Dendritic cell treated with granulocyte-macrophage colony-stimulating factor and Interleukin-4, amounts not matched to agents 40 ng/mL and 50 ng/mL, for 4 days (primary cell): Measurements from ENCODE around the gene MEGF11.
"Not testable (repeated sequence)": the region's sequence is repeated elsewhere in the genome, so short reads cannot be mapped to it uniquely, and the experiment has no call there.

ENCODE experiments used
- H3K27ac Mint-ChIP-seq: one replicate; pipeline ENCODE4 v1.8.0; 2022; ENCODE audit warnings: mild to moderate bottlenecking, mixed read lengths
- H3K27me3 Mint-ChIP-seq: one replicate; pipeline ENCODE4 v1.8.0; 2022; ENCODE audit warnings: mild to moderate bottlenecking, mixed read lengths
- H3K36me3 Mint-ChIP-seq: one replicate; pipeline ENCODE4 v1.8.0; 2022; ENCODE audit warnings: low read depth, mixed read lengths
- H3K4me1 Mint-ChIP-seq: one replicate; pipeline ENCODE4 v1.8.0; 2022; ENCODE audit warnings: low read depth, mixed read lengths
- H3K4me3 Mint-ChIP-seq: one replicate; pipeline ENCODE4 v1.8.0; 2022; ENCODE audit warnings: mild to moderate bottlenecking, moderate library complexity, mixed read lengths
- H3K9me3 Mint-ChIP-seq: one replicate; pipeline ENCODE4 v1.8.0; 2022; ENCODE audit warnings: mixed read lengths
- intact Hi-C: fragments of 100-400 bp; cut with micrococcal nuclease; formaldehyde crosslinking; loops from one replicate; pipeline ENCODE4 v1.15.0; 2022

MEGF11 gene

DNA sequence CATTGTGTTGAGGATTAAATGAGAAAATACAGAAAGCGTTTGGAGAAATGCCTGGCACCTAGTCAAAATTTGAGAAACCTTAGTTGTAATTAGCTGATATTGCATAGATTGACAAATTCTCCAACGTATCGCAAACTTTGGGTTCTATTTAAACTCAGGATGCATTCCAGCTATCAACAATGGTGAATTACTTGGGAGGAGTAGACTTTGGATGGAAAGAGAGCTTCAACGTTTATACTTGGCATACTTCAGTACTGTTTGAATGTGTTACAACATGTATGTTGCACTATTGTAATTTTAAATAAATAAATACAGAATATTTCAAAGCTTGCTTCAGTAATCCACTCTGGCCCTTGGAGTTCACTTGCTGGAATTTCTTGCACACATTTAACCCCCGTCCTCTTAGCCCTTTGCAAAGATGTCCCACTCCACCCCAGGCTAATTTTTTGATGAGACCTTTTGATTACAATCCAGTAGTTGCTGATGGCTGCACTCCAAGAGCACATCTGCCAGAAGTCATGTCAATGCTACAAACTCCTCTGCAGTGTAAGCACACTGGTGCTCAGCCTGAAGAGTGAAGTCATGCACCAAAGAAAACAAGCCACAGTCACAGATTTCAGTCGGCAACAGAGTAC is 35.1 kb upstream of the MEGF11 start:
- no peaks in the 10 kb centered on the region for H3K9me3 Mint-ChIP-seq
- peaks cover 6% of the 10 kb centered on the region for H3K4me1 Mint-ChIP-seq
- H3K4me3 Mint-ChIP-seq = no peak overlapping the region
- H3K27ac Mint-ChIP-seq = no peak overlapping the region
- no peaks in the 10 kb centered on the region for H3K36me3 Mint-ChIP-seq
- intact Hi-C loops = loop anchor here (5.0 kb wide), 1 partner anchor 306 kb away; no protein-coding TSS in a partner anchor
- H3K27me3 Mint-ChIP-seq = peaks cover 3% of the 10 kb centered on the region

DNA sequence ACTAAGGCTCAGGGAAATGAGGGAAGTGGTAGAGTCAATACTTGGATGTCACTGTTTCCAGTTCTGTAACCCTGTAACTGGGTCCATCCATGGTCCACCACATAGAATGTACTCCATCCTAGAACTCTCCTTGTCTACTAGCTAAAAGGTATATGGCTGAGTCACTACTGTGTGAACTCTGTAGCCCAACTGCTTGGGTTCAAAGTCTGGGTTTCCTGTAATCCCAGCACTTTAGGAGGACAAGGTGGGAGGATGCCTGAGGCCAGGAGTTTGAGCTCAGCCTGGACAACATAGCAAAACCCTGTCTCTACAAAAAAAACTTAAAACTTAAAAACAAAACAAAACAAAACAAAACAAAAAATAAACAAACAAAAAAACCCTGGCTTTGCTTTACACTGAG is 34.5 kb upstream of the MEGF11 start:
- Mint-ChIP-seq H3K9me3 (no peaks in the 10 kb centered on the region), H3K4me3 (no peak overlapping the region), H3K27ac (no peak overlapping the region), H3K27me3 (peaks cover 3% of the 10 kb centered on the region), H3K4me1 (peaks cover 6% of the 10 kb centered on the region), H3K36me3 (no peaks in the 10 kb centered on the region)
- intact Hi-C loops = loop anchor here (5.0 kb wide), 1 partner anchor 306 kb away; no protein-coding TSS in a partner anchor

DNA sequence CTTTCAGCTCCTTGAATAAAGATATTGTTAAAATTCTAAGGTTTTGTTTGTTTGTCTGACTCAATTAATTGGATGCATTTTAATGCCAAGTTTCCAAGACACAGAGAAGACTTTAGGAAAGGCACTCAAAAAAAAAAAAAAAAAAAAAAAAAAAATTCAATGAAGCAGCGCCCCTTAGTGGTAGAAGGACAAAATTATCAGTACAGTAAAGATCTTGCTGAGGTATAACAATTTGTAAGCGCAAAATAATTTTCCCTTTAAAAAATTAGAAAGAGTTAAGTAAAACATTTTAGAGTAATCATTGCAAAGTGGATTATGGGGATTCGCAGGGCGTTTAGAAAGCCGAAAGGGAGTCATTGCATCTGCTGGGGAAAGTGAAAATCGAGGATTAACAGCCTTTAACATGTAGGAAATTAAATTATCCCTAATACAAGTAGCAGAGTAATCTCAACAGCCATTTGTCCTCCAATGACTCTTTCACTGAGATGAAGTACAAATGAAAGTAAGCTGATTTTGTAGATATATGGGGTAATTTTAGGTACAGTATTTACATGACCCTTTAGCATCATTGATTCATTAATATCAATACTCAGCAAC is 34.0 kb upstream of the MEGF11 start:
- intact Hi-C loops = loop anchor here (5.0 kb wide), 1 partner anchor 305 kb away; no protein-coding TSS in a partner anchor
- Mint-ChIP-seq H3K27me3 (peaks cover 3% of the 10 kb centered on the region), H3K4me1 (peaks cover 5% of the 10 kb centered on the region), H3K9me3 (no peaks in the 10 kb centered on the region), H3K36me3 (no peaks in the 10 kb centered on the region), H3K27ac (no peak overlapping the region), H3K4me3 (no peak overlapping the region)

DNA sequence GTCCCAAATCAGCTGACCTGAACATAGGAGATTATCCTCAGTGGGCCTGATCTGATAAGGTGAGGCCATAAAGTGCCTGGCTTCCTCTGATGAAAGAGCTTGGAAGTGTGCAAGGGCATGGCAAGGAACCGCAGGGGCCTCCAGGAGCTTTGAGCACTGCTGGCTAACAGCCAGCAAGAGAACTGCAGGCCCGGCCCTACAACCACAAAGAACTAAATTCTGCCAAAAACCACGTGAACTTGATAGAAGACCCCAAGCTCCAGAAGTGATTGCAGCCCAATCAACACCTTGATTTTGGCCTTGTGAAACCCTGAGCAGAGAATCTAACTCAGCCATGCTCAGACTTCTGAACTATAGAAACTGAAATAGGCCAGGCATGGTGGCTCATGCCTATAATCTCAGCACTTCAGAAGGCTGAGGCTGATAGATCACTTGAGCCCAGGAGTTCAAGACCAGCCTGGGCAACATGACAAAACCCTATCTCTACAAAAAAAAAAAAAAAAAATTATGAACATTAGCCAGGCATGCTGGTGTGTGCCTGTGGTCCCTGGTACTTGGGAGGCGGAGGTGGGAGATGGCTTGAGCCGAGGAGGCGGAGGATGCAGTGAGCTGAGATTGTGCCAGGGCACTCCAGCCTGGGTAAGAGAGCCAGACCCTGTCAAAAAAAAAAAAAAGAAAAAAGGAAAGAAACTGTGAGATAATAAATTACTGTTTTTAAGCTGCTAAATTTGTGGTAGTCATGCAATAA is 32.2 kb upstream of the MEGF11 start:
- no peaks in the 10 kb centered on the region for H3K9me3 Mint-ChIP-seq

DNA sequence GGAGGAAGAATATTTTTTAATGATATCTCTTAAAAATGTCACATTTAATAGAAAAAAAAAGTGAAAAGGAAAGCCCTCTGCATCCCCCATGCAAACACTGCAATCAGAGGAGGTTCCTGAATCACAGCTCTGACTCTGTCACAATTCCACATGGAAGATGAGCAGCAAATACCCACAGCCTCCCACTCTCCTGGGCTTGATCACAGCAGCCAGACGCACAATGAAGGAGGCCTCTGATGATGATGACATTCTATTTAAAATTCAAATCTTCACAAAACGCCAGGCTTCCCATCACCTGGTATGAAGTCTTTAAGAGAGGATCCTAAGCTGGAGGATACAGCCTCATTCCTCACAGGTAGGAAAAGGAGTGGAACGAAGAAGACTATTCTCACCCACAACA is 30.7 kb upstream of the MEGF11 start:
- no peaks in the 10 kb centered on the region for H3K36me3 Mint-ChIP-seq
- no peaks in the 10 kb centered on the region for H3K9me3 Mint-ChIP-seq
- H3K27ac Mint-ChIP-seq = no peak overlapping the region
- H3K4me1 Mint-ChIP-seq = no peaks in the 10 kb centered on the region
- H3K4me3 Mint-ChIP-seq = no peak overlapping the region
- intact Hi-C loops = no loop called here
- H3K27me3 Mint-ChIP-seq = no peaks in the 10 kb centered on the region

More for the DNA sequence above, 32.2 kb upstream of the MEGF11 start:
- intact Hi-C loops = loop anchor here (5.0 kb wide), 1 partner anchor 303 kb away; no protein-coding TSS in a partner anchor
- Mint-ChIP-seq H3K27ac (peak overlapping the region; percentile 20), H3K4me1 (no peaks in the 10 kb centered on the region), H3K27me3 (no peaks in the 10 kb centered on the region), H3K4me3 (no peak overlapping the region), H3K36me3 (no peaks in the 10 kb centered on the region)

DNA sequence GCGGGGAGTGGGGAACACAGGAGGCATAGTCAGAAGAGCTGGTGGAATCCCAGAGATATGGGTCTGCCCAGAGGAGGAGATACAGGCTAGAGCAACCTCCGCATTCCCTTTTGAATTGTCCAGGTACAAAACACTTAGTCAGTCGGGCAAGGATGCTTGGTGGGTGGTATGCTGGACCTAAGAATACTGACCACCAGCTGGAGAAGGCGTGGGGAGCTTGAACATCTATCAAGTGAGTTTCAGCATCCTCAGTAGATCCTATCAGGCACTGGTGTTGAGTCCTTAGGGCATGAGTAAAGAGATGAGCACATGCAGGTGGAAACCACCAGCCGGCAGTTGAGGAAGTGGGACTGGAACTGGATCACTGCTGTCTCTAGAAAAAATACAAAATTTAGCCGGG is 25.1 kb upstream of the MEGF11 start:
- H3K9me3 Mint-ChIP-seq = no peaks in the 10 kb centered on the region
- no peaks in the 10 kb centered on the region for H3K36me3 Mint-ChIP-seq
- no peak overlapping the region for H3K4me3 Mint-ChIP-seq
- no peaks in the 10 kb centered on the region for H3K4me1 Mint-ChIP-seq
- peaks cover 3% of the 10 kb centered on the region for H3K27me3 Mint-ChIP-seq
- H3K27ac Mint-ChIP-seq = no peak overlapping the region
- intact Hi-C loops = no loop called here

DNA sequence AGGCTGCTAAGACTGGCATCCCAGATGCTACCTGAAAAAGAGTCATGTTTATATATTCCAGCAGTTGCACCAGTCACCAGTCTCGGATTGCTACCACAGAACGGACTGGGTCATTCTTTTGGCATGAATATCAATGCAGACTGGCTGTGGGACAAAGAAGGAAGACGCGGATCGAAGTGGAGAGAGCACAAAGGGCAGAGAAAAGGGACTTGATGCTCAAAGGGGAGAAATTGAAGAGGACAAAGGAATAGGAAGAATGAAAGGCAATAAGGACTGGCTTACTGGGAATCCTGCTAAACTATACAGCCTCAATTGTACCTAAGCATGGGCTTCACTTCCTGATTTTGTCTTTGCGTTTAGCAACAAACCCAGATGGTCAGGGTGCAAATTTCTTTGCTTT is 24.5 kb upstream of the MEGF11 start:
- Mint-ChIP-seq H3K9me3 (no peaks in the 10 kb centered on the region), H3K36me3 (no peaks in the 10 kb centered on the region), H3K4me1 (no peaks in the 10 kb centered on the region), H3K4me3 (no peak overlapping the region), H3K27ac (no peak overlapping the region), H3K27me3 (peaks cover 3% of the 10 kb centered on the region)
- intact Hi-C loops = no loop called here

DNA sequence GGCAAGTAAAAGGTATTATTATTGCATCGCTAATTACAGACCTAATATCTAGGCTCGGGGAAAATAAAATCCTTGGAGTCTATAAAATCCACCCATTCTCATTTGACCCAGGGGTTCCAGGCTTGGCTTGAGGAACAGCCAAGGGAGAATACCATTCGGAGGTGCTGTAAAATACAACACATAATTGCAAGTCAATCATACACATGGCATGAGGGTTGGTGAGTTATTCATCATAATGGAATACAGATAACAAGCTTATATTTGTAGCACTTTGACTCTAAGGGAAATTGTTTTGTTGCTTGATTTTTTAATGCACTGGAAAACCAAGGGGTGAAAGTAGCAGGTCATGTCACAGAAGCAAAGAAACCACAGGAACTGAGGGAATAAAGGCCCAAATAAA is 23.0 kb upstream of the MEGF11 start:
- Mint-ChIP-seq H3K4me3 (no peak overlapping the region), H3K36me3 (no peaks in the 10 kb centered on the region), H3K27ac (no peak overlapping the region), H3K9me3 (no peaks in the 10 kb centered on the region), H3K27me3 (peaks cover 3% of the 10 kb centered on the region), H3K4me1 (no peaks in the 10 kb centered on the region)
- intact Hi-C loops = no loop called here

DNA sequence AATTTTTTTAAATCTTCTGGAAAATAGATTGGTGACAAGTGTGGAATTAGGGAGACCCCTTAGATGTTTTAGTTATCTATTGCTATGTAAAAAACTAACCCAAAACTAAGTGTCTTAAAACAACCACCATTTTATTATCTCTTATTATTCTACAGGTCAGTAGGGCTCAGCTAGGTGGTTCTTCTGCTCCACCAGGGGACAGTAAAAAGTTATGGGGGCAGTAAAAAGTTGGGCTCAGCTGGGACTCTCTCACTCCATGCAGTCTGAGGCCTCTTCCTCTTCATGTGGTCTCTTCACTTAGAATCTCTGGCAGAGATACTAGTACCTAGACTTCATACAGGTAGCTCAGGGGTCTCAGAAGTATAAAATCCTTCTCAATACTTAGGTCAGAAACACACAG is 21.8 kb upstream of the MEGF11 start:
- intact Hi-C loops = no loop called here
- H3K4me1 Mint-ChIP-seq = no peaks in the 10 kb centered on the region
- H3K27me3 Mint-ChIP-seq = peaks cover 3% of the 10 kb centered on the region
- H3K4me3 Mint-ChIP-seq = no peak overlapping the region
- no peak overlapping the region for H3K27ac Mint-ChIP-seq
- peaks cover 8% of the 10 kb centered on the region for H3K9me3 Mint-ChIP-seq
- no peaks in the 10 kb centered on the region for H3K36me3 Mint-ChIP-seq

DNA sequence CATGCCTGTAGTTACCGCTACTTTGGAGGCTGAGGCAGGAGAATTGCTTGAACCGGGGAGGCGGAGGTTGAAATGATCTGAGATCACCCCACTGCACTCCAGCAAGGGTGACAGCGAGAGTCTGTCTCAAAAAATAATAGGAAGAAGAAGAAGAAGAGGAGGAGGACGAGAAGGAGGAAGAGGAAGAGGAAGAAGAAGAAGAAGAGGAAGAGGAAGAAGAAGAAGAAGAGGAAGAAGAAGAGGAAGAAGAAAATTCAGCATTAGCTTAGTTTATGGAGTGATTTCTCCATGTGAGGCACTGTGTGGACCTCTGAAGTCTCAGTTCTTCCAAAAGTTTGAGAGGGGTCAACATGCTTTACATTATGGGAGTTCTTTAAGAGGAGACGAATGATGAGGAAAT is 17.4 kb upstream of the MEGF11 start:
- no peaks in the 10 kb centered on the region for H3K36me3 Mint-ChIP-seq
- no peak overlapping the region for H3K27ac Mint-ChIP-seq
- intact Hi-C loops = no loop called here

DNA sequence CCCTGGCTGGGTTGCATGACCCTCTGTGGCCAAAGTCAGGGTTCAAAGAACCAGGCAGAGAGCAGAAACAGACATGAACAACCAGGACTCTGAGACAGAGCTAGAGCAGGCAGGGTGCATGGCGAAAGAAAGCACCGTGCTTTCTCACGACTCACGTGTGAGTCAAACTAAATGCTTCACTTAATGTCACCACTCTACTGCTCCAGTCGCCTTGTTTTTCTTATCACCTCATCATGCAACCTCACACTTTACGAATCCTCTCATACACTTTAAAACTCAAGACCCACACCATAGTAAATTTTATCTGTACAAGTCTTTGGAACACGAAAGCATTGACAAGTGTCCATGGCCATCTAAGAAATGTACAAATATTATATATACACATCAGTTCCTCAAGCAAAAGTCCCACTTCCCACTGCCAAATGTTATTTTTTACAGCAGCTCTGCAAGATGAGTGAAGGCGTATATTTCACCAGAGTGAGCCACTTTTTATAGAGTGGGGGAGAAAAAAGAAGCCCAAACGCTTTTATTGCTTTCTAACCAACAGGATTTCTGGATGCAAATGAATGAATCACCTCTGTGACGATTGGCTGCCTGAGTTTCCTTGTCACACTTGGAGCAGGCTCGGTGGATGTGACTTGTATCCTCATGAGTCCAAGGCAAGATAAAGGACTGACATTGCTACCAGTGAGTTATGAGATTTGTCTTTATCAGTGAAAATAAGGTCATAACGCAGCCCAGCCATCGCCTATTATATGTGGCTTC is 16.0 kb upstream of the MEGF11 start:
- Mint-ChIP-seq H3K4me3 (no peak overlapping the region), H3K27me3 (peaks cover 6% of the 10 kb centered on the region), H3K9me3 (peaks cover 8% of the 10 kb centered on the region), H3K4me1 (no peaks in the 10 kb centered on the region), H3K36me3 (no peaks in the 10 kb centered on the region), H3K27ac (no peak overlapping the region)
- intact Hi-C loops = no loop called here

More for the DNA sequence above, 17.4 kb upstream of the MEGF11 start:
- H3K9me3 Mint-ChIP-seq = peaks cover 8% of the 10 kb centered on the region
- H3K27me3 Mint-ChIP-seq = peaks cover 6% of the 10 kb centered on the region
- no peak overlapping the region for H3K4me3 Mint-ChIP-seq
- no peaks in the 10 kb centered on the region for H3K4me1 Mint-ChIP-seq

DNA sequence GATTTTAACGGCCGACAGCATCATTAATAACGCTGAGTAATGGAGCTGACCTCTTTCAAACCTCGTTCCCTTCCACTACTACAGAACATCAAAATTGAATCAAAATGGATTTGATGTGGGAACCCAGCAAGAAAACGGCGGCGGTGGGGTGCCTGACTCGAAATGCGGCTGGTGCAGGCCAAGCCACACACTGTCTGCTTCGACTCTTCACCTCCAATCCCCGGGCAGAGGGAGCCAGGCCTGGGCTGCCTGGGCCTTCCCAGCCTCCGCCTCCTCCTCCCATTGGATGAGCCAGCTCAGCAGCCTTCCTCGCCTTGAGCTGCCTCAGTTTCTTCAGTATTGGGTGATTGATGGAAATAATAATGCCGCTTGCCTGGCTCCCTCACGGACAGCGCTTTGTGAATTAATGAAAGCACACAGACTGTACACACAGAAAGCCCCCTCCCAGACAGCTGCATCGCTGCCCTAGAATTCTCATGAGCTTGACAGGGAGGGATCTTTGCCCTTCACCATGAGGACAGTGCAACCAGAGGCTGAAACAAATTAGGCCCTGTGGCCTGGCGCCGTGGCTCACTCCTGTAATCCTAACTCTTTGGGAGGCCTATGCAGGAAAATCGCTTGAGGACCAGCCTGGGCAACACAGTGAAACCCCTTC is 11.4 kb upstream of the MEGF11 start:
- Mint-ChIP-seq H3K4me1 (no peaks in the 10 kb centered on the region), H3K9me3 (no peaks in the 10 kb centered on the region), H3K27me3 (peaks cover 16% of the 10 kb centered on the region), H3K36me3 (no peaks in the 10 kb centered on the region), H3K27ac (no peak overlapping the region), H3K4me3 (no peak overlapping the region)
- intact Hi-C loops = no loop called here

DNA sequence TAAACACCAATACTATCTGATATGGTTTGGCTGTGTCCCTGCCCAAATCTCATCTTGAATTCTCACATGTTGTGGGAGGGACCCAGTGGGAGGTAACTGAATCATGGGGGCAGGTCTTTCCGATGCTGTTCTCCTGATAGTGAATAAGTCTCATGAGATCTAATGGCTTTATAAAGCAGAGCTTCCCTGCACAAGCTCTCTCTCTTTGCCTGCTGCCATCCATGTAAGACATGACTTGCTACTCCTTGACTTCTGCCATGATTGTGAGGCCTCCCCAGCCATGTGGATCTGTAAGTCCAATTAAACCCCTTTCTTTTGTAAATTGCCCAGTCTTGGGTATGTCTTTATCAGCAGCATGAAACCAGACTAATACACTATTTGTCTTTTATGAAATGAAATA is 9.3 kb upstream of the MEGF11 start:
- peaks cover 23% of the 10 kb centered on the region for H3K27me3 Mint-ChIP-seq

More for the DNA sequence above, 9.3 kb upstream of the MEGF11 start:
- H3K4me3 Mint-ChIP-seq, H3K9me3 Mint-ChIP-seq, H3K27ac Mint-ChIP-seq, H3K4me1 Mint-ChIP-seq, intact Hi-C loops, H3K36me3 Mint-ChIP-seq: not testable (repeated sequence)
